B cell (primary cell): ENCODE measurements around the gene PSTPIP1. TPM values are rescaled to one million over a fixed set of nuclear protein-coding genes. Genes with fewer than 3 reads are reported as not detected.

Experiments
- ATAC-seq: fragments of 200-7000 bp; cut with Tn5 transposase; one replicate; pipeline ENCODE4 v1.10.0; 2021; ENCODE audit warnings: low read depth, mild to moderate bottlenecking, moderate number of reproducible peaks, moderate library complexity
- CTCF ChIA-PET: fragments of 350-600 bp; sonication (Branson Sonifier 250); formaldehyde crosslinking; loops from one replicate; lab custom pipeline; 2021; ENCODE audit warnings: antibody characterized with exemption, inconsistent platforms; lab: Charles Lee
- POLR2A ChIA-PET: fragments of 350-600 bp; sonication (Branson Sonifier 250); formaldehyde crosslinking; loops from one replicate; lab custom pipeline; 2021; ENCODE audit warnings: antibody characterized with exemption; lab: Charles Lee
- DNase-seq: peaks from one replicate; pipeline ENCODE4 v3.0.0; 2013
- H2AFZ ChIP-seq: 2 replicates; pipeline ENCODE4 v1.6.1; 2012; ENCODE audit warnings: mild to moderate bottlenecking, low read depth, low read length; ENCODE audit not compliant: insufficient read depth, poor library complexity, severe bottlenecking
- H3K27ac ChIP-seq, 2 donors: 1 replicate in 1 of 2; 2 replicates in 1 of 2; pipeline ENCODE4 v1.5.1; 2012 to 2013; ENCODE audit warnings: low read length in 2 of 2, mild to moderate bottlenecking in 2 of 2, moderate library complexity in 1 of 2
- H3K27me3 ChIP-seq, 4 experiments: fragments of 200-600 bp in 1 of 4; sonication (generic) in 1 of 4; replicated peaks in 1 of 4; 1 replicate in 2 of 4; 2 replicates in 2 of 4; pipeline versions ENCODE4 v1.6.1 to v1.7.0; 2013 to 2016; ENCODE audit warnings: low read length in 3 of 4, mild to moderate bottlenecking in 2 of 4, mixed read lengths in 1 of 4, moderate library complexity in 1 of 4; ENCODE audit not compliant: insufficient read depth in 4 of 4, control insufficient read depth in 3 of 4; ENCODE audit errors: control extremely low read depth in 1 of 4
- H3K36me3 ChIP-seq, 2 experiments: replicated peaks in 1 of 2; 1 replicate in 1 of 2; 2 replicates in 1 of 2; pipeline versions ENCODE4 v1.6.1 to v1.7.1; 2013; ENCODE audit warnings: low read length in 1 of 2; ENCODE audit not compliant: insufficient read depth in 2 of 2, control insufficient read depth in 1 of 2; ENCODE audit errors: control extremely low read depth in 1 of 2, extremely low read depth in 1 of 2
- H3K4me1 ChIP-seq, 2 donors: fragments of 200-600 bp in 1 of 2; sonication (generic) in 1 of 2; 1 replicate in 1 of 2; 2 replicates in 1 of 2; pipeline versions ENCODE4 v1.5.1 to v1.6.1; 2013 to 2017; ENCODE audit warnings: low read length in 2 of 2; ENCODE audit not compliant: control insufficient read depth in 2 of 2, insufficient read depth in 2 of 2
- H3K4me2 ChIP-seq: replicated peaks from 2 replicates; pipeline ENCODE3; 2012; ENCODE audit warnings: mild to moderate bottlenecking, low read depth, low read length; ENCODE audit not compliant: poor library complexity, severe bottlenecking
- H3K4me3 ChIP-seq, 5 experiments: fragments of 200-600 bp in 1 of 5; sonication (generic) in 1 of 5; 1 replicate in 3 of 5; 2 replicates in 2 of 5; pipeline versions ENCODE4 v1.5.1 to v1.7.0; 2011 to 2016; ENCODE audit warnings: low read length in 4 of 5, mild to moderate bottlenecking in 4 of 5, low read depth in 2 of 5, control low read depth in 1 of 5, moderate library complexity in 1 of 5; ENCODE audit not compliant: insufficient read depth in 1 of 5; ENCODE audit errors: control extremely low read depth in 1 of 5, extremely low read depth in 1 of 5
- H3K79me2 ChIP-seq: fragments of 200-600 bp; sonication (generic); one replicate; pipeline ENCODE4 v1.6.0; 2016; ENCODE audit warnings: low read length; ENCODE audit not compliant: control insufficient read depth, insufficient read depth
- H3K9ac ChIP-seq: fragments of 200-600 bp; sonication (generic); 2 replicates; pipeline ENCODE4 v1.6.1; 2017; ENCODE audit warnings: mild to moderate bottlenecking, low read length, moderate library complexity
- H3K9me3 ChIP-seq, 3 donors: one replicate each; pipeline versions ENCODE4 v1.6.1 to v1.7.1; 2013; ENCODE audit warnings: low read length in 2 of 3; ENCODE audit not compliant: control insufficient read depth in 2 of 3, insufficient read depth in 1 of 3; ENCODE audit errors: control extremely low read depth in 1 of 3
- H4K20me1 ChIP-seq: 2 replicates; pipeline ENCODE4 v1.6.0; 2012; ENCODE audit warnings: mild to moderate bottlenecking, low read length; ENCODE audit not compliant: insufficient read depth, control insufficient read depth, poor library complexity, severe bottlenecking
- H3K27ac Mint-ChIP-seq: one replicate; pipeline ENCODE4 v1.8.0; 2021; ENCODE audit warnings: mixed read lengths
- H3K27me3 Mint-ChIP-seq: one replicate; pipeline ENCODE4 v1.8.0; 2021; ENCODE audit warnings: mixed read lengths
- H3K4me1 Mint-ChIP-seq: one replicate; pipeline ENCODE4 v1.8.0; 2021; ENCODE audit warnings: mixed read lengths
- H3K4me3 Mint-ChIP-seq: one replicate; pipeline ENCODE4 v1.8.0; 2021; ENCODE audit warnings: mixed read lengths
- H3K9me3 Mint-ChIP-seq: one replicate; pipeline ENCODE4 v1.8.0; 2022; ENCODE audit warnings: mixed read lengths; ENCODE audit not compliant: insufficient read depth
- EZH2 ChIP-seq: IDR thresholded peaks from 2 replicates; pipeline ENCODE4 v1.6.1; 2012; ENCODE audit warnings: borderline replicate concordance, low read depth, mild to moderate bottlenecking, moderate library complexity, low read length; ENCODE audit not compliant: insufficient read depth, poor library complexity, severe bottlenecking
- WGBS: methylation state at CpG from one replicate; pipeline ENCODE4 v1.1.5; 2013; ENCODE audit warnings: missing lambda C conversion rate; ENCODE audit not compliant: insufficient coverage; 5-methylcytosine and 5-hydroxymethylcytosine counted together
- intact Hi-C: fragments of 100-400 bp; cut with micrococcal nuclease; formaldehyde crosslinking; loops from one replicate; pipeline ENCODE4 v1.10.0; 2022
- polyA plus RNA-seq: library from polyadenylated mRNA; depleted of rRNA; stranded (reverse); fragments of >200 nt; gene quantifications from 2 replicates; pipeline ENCODE4 v1.2.3, GENCODE V29; 2012
- total RNA-seq, 2 donors: library from RNA; stranded (reverse); fragments of 120-200 nt in 1 of 2; gene quantifications; 1 replicate in 1 of 2; 2 replicates in 1 of 2; pipeline versions ENCODE4 v1.2.3 to v1.2.4, GENCODE V29; 2013 to 2022
- TF ChIP-seq, protein P1 (sequence below): fragments of 200-600 bp; IDR thresholded peaks from one replicate; pipeline ENCODE4 v1.8.0; 2022; ENCODE audit warnings: antibody characterized with exemption, mild to moderate bottlenecking

The PSTPIP1 gene
- total and polyA plus RNA-seq, 2 donors (not counting 1 experiment from before 2014, with no cell fraction given), result 69.0 to 79.3 TPM

DNA sequence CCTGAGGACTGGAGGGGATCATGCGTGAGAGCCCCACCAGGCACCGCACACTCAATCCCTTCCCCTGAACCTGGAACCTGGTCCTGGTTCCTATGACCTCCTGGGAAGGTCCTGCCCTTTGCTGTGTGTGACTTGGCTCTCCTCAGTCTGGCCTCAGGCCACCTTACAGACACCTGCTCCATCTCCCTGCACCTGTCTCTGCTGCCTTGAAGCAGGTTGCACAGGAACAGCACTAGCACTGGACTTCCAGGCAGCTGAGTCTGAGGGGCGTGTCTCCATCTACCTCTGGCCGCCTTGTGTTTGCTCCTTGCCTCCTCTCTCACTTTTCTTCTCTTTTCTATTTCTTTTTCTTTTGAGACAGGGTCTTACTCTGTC lies 15.4 kb downstream of the PSTPIP1 start:
- no peaks in the 10 kb centered on the region for H3K27me3 ChIP-seq
- no peaks in the 10 kb centered on the region for H3K9me3 ChIP-seq
- Mint-ChIP-seq H3K4me1 (peaks cover 75% of the 10 kb centered on the region), H3K9me3 (no peaks in the 10 kb centered on the region), H3K4me3 (no peak overlapping the region), H3K27me3 (no peaks in the 10 kb centered on the region), H3K27ac (no peak overlapping the region)
- H3K9ac ChIP-seq, result no peak overlapping the region
- ChIA-PET POLR2A (no interaction called here), CTCF (no interaction called here)
- H3K27ac ChIP-seq, result no peak overlapping the region
- ATAC-seq (no peak), DNase-seq (no peak)
- intact Hi-C loops, result no loop called here
- TF ChIP-seq, protein P1, sequence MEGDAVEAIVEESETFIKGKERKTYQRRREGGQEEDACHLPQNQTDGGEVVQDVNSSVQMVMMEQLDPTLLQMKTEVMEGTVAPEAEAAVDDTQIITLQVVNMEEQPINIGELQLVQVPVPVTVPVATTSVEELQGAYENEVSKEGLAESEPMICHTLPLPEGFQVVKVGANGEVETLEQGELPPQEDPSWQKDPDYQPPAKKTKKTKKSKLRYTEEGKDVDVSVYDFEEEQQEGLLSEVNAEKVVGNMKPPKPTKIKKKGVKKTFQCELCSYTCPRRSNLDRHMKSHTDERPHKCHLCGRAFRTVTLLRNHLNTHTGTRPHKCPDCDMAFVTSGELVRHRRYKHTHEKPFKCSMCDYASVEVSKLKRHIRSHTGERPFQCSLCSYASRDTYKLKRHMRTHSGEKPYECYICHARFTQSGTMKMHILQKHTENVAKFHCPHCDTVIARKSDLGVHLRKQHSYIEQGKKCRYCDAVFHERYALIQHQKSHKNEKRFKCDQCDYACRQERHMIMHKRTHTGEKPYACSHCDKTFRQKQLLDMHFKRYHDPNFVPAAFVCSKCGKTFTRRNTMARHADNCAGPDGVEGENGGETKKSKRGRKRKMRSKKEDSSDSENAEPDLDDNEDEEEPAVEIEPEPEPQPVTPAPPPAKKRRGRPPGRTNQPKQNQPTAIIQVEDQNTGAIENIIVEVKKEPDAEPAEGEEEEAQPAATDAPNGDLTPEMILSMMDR, result no peak
- H3K79me2 ChIP-seq, result peaks cover 81% of the 10 kb centered on the region
- WGBS, result 100% methylated on average over 3 of the region's 4 CpGs
- peaks cover 52 to 60% of the 10 kb centered on the region in 2 donors for H3K4me1 ChIP-seq
- no peak overlapping the region for H3K4me2 ChIP-seq
- H3K4me3 ChIP-seq, result no peak overlapping the region
- H2AFZ ChIP-seq, result no peak overlapping the region
- H4K20me1 ChIP-seq, result peaks cover 88% of the 10 kb centered on the region
- peaks cover 0 to 29% of the 10 kb centered on the region in 2 experiments for H3K36me3 ChIP-seq

DNA sequence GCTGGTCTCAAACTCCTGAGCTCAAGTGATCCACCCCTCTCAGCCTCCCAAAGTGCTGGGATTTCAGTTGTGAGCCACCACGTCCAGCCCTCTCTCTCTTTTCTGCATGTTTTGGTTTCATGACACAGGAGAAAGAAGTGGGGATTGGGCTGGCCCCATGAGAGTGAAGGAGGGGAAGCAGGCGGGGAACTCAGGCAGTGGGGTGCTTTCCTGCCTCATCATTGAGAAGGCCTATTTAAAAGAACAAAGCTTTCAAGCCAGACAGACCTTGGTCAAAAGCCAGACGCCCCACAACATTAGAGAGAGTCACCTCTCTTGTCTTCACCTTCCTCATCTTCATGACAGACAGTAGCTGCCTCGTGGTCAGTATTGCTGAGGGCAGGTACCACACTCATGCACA lies 15.9 kb downstream of the PSTPIP1 start:
- no peak for DNase-seq
- Mint-ChIP-seq H3K9me3 (no peaks in the 10 kb centered on the region), H3K4me1 (peaks cover 75% of the 10 kb centered on the region), H3K4me3 (no peak overlapping the region), H3K27ac (no peak overlapping the region), H3K27me3 (no peaks in the 10 kb centered on the region)
- TF ChIP-seq EZH2, result no peak
- TF ChIP-seq, protein P1, result no peak
- Histone ChIP-seq H3K9me3 (no peaks in the 10 kb centered on the region), H3K4me1 (peaks cover 56 to 65% of the 10 kb centered on the region in 2 donors), H3K9ac (no peak overlapping the region), H2AFZ (no peak overlapping the region), H3K4me3 (no peak overlapping the region), H3K36me3 (peaks cover 0 to 26% of the 10 kb centered on the region in 2 experiments), H4K20me1 (peaks cover 91% of the 10 kb centered on the region), H3K27me3 (no peaks in the 10 kb centered on the region), H3K27ac (no peak overlapping the region), H3K4me2 (no peak overlapping the region), H3K79me2 (peaks cover 80% of the 10 kb centered on the region)
- WGBS, result 59% methylated on average over 3 of the region's 4 CpGs
- no peak for ATAC-seq
- ChIA-PET POLR2A (no interaction called here), CTCF (interaction anchor here (0.7 to 1.4 kb wide), 2 partner anchors 12 to 16 kb away, joined by 3 to 5 read pairs; partner anchors contain the start of gene PSTPIP1)
- intact Hi-C loops, result no loop called here
